OCI-LY3 (cell line): Measurements from ENCODE around the gene BMPER.

Experiments used
- H2AFZ ChIP-seq: fragments of 200-600, 300-600 bp; shearing (Covaris generic); 2 replicates; pipeline ENCODE4 v1.6.0; 2014; ENCODE audit warnings: antibody characterized with exemption, low read depth, low read length
- H3K27ac ChIP-seq: fragments of 200-600, 300-600 bp; sonication (generic); 2 replicates; pipeline ENCODE4 v1.5.1; 2014; ENCODE audit warnings: mild to moderate bottlenecking, low read length, moderate library complexity, mixed read lengths
- H3K27me3 ChIP-seq: fragments of 200-600, 300-600 bp; sonication (generic); 2 replicates; pipeline ENCODE4 v1.6.1; 2014; ENCODE audit warnings: low read depth, low read length, mixed read lengths
- H3K36me3 ChIP-seq: fragments of 200-600, 300-600 bp; sonication (generic); replicated peaks from 2 replicates; pipeline ENCODE3; 2014; ENCODE audit warnings: low read depth, low read length, mixed read lengths
- H3K4me1 ChIP-seq: fragments of 300-600, 200-600 bp; sonication (generic); 2 replicates; pipeline ENCODE4 v1.6.1; 2014; ENCODE audit warnings: low read length, mixed read lengths
- H3K4me2 ChIP-seq: fragments of 200-600, 300-600 bp; sonication (generic); 2 replicates; pipeline ENCODE4 v1.6.1; 2014; ENCODE audit warnings: low read length, mixed read lengths
- H3K4me3 ChIP-seq: fragments of 300-600, 200-600 bp; sonication (generic); 2 replicates; pipeline ENCODE4 v1.5.1; 2014; ENCODE audit warnings: antibody characterized with exemption, mild to moderate bottlenecking, low read length, moderate library complexity
- H3K79me2 ChIP-seq: fragments of 300-600, 200-600 bp; shearing (Covaris generic); 2 replicates; pipeline ENCODE4 v1.6.1; 2014; ENCODE audit warnings: mild to moderate bottlenecking, low read length, mixed read lengths
- H3K9ac ChIP-seq: fragments of 300-600, 200-600 bp; shearing (Covaris generic); 2 replicates; pipeline ENCODE4 v1.6.0; 2014; ENCODE audit warnings: mild to moderate bottlenecking, low read length, moderate library complexity
- H3K9me3 ChIP-seq: fragments of 200-600, 300-600 bp; shearing (Covaris generic); 2 replicates; pipeline ENCODE4 v1.6.1; 2014; ENCODE audit warnings: low read length, mixed read lengths; ENCODE audit not compliant: insufficient read depth
- H4K20me1 ChIP-seq: fragments of 200-600, 300-600 bp; sonication (generic); 2 replicates; pipeline ENCODE4 v1.6.1; 2016; ENCODE audit warnings: low read length, mixed read lengths; ENCODE audit not compliant: insufficient read depth
- CTCF ChIP-seq: fragments of 200-600, 300-600 bp; sonication (generic); IDR thresholded peaks from 2 replicates; pipeline ENCODE4 v1.5.1; 2014; ENCODE audit warnings: antibody characterized with exemption, low read length, low read depth
- EZH2phosphoT487 ChIP-seq: fragments of 200-600 bp; shearing (Covaris generic); IDR thresholded peaks from 2 replicates; pipeline ENCODE4 v1.6.1; 2018; ENCODE audit warnings: antibody characterized with exemption, mixed run types, low read depth

Gene BMPER

GRCh38 chr7:34086981-34087380 lies 181.6 kb downstream of the BMPER start:
- no peak overlapping the region for H3K27ac ChIP-seq
- no peak overlapping the region for H2AFZ ChIP-seq
- H3K27me3 ChIP-seq, result peaks cover 7% of the 10 kb centered on the region; the same call in 1 of the 2 replicates
- no peaks in the 10 kb centered on the region for H3K79me2 ChIP-seq
- no peaks in the 10 kb centered on the region for H3K9me3 ChIP-seq
- H3K4me3 ChIP-seq, result no peak overlapping the region
- no peak overlapping the region for H3K4me2 ChIP-seq
- TF ChIP-seq CTCF (no peak), EZH2phosphoT487 (no peak)
- no peaks in the 10 kb centered on the region for H3K4me1 ChIP-seq
- no peak overlapping the region for H3K9ac ChIP-seq
- no peaks in the 10 kb centered on the region for H3K36me3 ChIP-seq
- no peaks in the 10 kb centered on the region for H4K20me1 ChIP-seq

- no peaks in the 10 kb centered on the region for H4K20me1 ChIP-seq
- H3K27me3 ChIP-seq, result peaks cover 7% of the 10 kb centered on the region; the same call in 1 of the 2 replicates
- no peak overlapping the region for H3K4me3 ChIP-seq
- no peaks in the 10 kb centered on the region for H3K4me1 ChIP-seq
- no peak overlapping the region for H2AFZ ChIP-seq
- H3K9ac ChIP-seq, result no peak overlapping the region
- no peaks in the 10 kb centered on the region for H3K79me2 ChIP-seq
- no peak overlapping the region for H3K4me2 ChIP-seq
- TF ChIP-seq CTCF (peak; percentile 45), EZH2phosphoT487 (no peak)
- H3K36me3 ChIP-seq, result no peaks in the 10 kb centered on the region
- H3K27ac ChIP-seq, result no peak overlapping the region
- H3K9me3 ChIP-seq, result no peaks in the 10 kb centered on the region
These were observed 182.9 kb downstream of the BMPER start for GRCh38 chr7:34087892-34088891.

GRCh38 chr7:34090816-34091215 lies 185.5 kb downstream of the BMPER start:
- no peak overlapping the region for H3K4me3 ChIP-seq
- no peaks in the 10 kb centered on the region for H3K79me2 ChIP-seq
- H3K4me2 ChIP-seq, result no peak overlapping the region
- no peaks in the 10 kb centered on the region for H4K20me1 ChIP-seq
- no peaks in the 10 kb centered on the region for H3K4me1 ChIP-seq
- H2AFZ ChIP-seq, result no peak overlapping the region
- no peak overlapping the region for H3K9ac ChIP-seq
- H3K27me3 ChIP-seq, result peaks cover 7% of the 10 kb centered on the region; the same call in 1 of the 2 replicates
- TF ChIP-seq EZH2phosphoT487 (no peak), CTCF (no peak)
- no peaks in the 10 kb centered on the region for H3K36me3 ChIP-seq
- H3K27ac ChIP-seq, result no peak overlapping the region
- H3K9me3 ChIP-seq, result no peaks in the 10 kb centered on the region

GRCh38 chr7:34091321-34091917 lies 186.1 kb downstream of the BMPER start:
- H3K27ac ChIP-seq, result no peak overlapping the region
- H3K27me3 ChIP-seq, result peaks cover 7% of the 10 kb centered on the region; the same call in 1 of the 2 replicates
- no peaks in the 10 kb centered on the region for H3K4me1 ChIP-seq
- no peaks in the 10 kb centered on the region for H3K9me3 ChIP-seq
- no peaks in the 10 kb centered on the region for H4K20me1 ChIP-seq
- no peak overlapping the region for H3K9ac ChIP-seq
- peak; percentile 58 for TF ChIP-seq CTCF
- TF ChIP-seq EZH2phosphoT487, result no peak
- H3K79me2 ChIP-seq, result no peaks in the 10 kb centered on the region
- H3K4me3 ChIP-seq, result no peak overlapping the region
- H3K4me2 ChIP-seq, result no peak overlapping the region
- H3K36me3 ChIP-seq, result no peaks in the 10 kb centered on the region
- no peak overlapping the region for H2AFZ ChIP-seq
